HG02885 (cell line): ENCODE measurements around the gene RLF.

ENCODE experiments used
- ATAC-seq: cut with Tn5 transposase; IDR thresholded peaks from one replicate; pipeline ENCODE4 v1.9.1; 2021; ENCODE audit warnings: mild to moderate bottlenecking; ENCODE audit not compliant: unreplicated experiment, poor library complexity

RLF gene

GRCh38 chr1:40265919-40266318 is 104.7 kb downstream of the RLF start:
- no peak for ATAC-seq

DNA sequence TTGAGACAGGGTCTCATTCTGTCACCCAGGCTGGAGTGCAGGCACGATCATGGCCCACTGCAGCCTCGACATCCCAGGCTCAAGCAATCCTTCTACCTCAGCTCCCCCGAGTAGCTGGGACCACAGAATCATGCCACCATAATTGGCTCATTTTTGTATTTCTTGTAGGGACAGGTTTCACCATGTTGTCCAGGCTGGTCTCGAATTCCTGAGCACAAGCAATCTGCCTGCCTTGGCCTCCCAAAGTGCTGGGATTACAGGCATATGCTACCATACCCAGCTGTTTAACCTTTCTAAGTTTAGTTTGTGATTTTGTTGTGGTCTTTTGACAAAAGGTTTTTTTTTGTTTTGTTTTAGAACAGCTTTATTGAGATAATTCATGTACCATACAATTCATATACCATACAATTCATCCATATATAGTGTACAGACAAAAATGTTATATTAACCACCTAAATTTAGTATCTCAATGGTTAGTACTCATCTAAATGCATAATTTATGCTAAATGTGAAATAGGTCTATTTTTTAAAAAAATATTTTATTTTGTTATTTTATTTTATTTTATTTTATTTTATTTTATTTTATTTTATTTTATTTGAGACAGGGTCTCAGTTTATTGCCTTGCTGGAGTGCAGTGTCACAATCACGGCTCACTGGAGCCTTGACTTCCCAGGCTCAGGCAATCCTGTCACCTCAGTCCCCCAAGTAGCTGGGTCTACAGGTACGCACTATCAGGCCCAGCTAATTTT is 105.8 kb downstream of the RLF start:
- ATAC-seq: no peak

DNA sequence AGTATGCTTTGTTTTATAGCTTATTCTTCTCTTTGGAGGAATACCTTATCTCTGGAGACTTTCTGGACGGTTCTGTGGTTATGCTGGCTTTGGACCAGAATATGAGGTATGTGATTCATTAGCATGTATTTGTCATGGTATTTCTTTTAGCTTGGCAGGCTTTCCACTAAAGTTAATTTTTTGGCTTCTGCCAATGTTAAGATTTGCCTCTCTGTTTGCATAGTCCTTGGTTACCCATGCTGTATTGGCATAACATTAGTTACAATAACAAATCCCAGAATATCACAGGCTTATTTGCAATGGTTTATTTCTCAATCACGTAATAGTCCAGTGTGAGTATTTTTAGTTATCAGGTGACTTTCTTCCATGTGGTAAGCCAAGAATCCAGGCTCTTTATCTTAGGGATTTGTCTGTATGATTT is 106.6 kb downstream of the RLF start:
- no peak for ATAC-seq

DNA sequence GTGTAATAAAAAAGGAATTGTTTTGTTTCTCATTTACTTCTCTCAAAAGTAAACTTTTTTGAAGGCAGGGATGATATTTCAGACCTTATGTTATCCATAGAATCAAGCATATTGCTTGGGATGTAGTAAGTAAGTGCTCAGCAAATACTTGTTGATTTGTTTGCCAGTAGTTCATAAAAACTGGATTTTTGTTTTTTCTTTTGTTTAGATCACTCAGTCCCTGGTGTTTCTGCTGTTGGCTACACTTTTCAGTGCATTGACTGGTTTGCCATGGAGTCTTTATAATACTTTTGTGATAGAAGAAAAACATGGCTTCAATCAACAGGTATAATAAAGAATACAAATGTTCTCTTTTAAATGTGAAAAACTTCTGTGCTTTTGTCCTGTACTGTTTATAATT is 107.0 kb downstream of the RLF start:
- ATAC-seq: no peak

GRCh38 chr1:40270152-40270834 is 109.1 kb downstream of the RLF start:
- ATAC-seq: no peak

DNA sequence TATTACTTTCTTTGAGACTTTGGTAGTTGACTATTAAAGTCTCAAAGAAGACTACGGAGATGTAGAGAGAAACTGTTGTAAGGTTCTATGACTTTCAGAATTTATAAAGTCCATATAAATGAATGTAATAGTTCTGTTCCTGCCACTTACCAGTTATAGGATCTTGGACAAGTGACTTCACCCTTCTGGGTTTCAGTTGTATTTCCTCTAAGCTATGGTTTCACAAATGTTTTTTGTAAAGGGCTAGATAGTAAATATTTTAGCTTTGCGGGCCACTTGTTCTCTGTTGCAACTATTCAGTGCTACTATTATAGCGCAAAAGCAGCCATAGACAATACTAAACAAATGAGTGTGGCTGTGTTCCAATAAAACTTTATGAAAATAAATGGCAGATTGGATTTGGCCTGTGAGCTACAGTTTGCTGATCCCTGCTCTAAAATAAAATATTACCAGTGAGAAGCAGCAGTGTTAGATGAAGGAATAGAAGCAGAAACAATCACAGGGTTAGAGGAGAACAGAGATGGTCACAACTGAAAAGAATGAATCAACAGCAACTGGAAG is 111.5 kb downstream of the RLF start:
- ATAC-seq: no peak

GRCh38 chr1:40273547-40274166 is 112.5 kb downstream of the RLF start:
- ATAC-seq: no peak

GRCh38 chr1:40274331-40274730 is 113.1 kb downstream of the RLF start:
- no peak for ATAC-seq

DNA sequence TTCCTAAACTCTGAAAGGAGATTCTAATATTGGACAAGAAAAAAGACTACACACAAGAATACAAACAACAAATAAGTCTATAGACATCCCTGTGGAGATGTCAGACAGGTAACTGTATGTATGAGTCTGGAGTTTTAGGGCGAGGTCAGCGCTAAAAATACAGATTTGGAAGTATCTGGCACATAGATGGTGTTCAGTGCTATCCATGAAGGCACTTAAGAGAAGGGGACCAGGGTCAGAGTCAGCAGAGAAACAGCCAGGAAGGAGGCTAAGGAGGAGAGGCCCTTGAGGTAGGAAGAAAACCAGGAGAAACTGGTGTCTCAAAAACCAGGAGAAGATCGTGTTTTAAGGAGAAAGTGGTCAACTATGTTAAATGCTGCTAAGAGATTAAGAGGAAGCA is 114.9 kb downstream of the RLF start:
- no peak for ATAC-seq

GRCh38 chr1:40281853-40282252 is 120.7 kb downstream of the RLF start:
- ATAC-seq: no peak
